Measurements from ENCODE around the gene NPAS1. TPM values are rescaled to one million over a fixed set of nuclear protein-coding genes. Genes with fewer than 3 reads are reported as not detected.

NPAS1 gene
- total and polyA plus RNA-seq, 2 experiments from 2014 or later, result 5.6 to 9.8 TPM

DNA sequence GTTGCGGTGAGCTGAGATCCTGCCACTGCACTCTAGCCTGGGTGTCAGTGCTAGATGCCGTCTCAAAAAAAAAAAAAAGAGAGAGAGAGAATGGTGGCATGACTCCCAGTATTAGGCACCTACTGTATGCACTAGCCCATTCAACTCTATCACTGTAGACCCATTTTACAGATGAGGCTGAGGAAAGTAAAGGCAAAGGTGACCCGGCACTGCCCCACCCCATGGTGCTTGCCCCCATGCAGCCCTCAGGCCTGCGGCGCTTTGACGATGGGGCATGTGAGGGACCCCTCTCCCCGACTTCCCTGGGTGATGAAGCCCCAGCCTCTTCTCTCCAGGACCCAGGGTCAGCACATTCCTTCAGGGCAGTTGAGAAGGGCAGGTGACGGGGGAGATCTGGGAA lies 7.3 kb downstream of the NPAS1 start:
- H4K20me1 ChIP-seq (replicated peaks; ENCODE audit: insufficient read depth), result no peaks in the 10 kb centered on the region; the same call in 1 of the 2 replicates
- no peak for TF ChIP-seq NANOG (IDR thresholded peaks at IDR 0.05; ENCODE audit: borderline replicate concordance)
- no peak for TF ChIP-seq POLR2AphosphoS5 (IDR thresholded peaks at IDR 0.05; ENCODE audit: low read depth)
- no peak for TF ChIP-seq ETS1 (IDR thresholded peaks at IDR 0.05)
- no peak for TF ChIP-seq ZNF114 (CRISPR knock-in tag; IDR thresholded peaks at IDR 0.05)
- no peak for TF ChIP-seq JUNB (IDR thresholded peaks at IDR 0.05; ENCODE audit: unreplicated experiment)
- TF ChIP-seq EZH2 (IDR thresholded peaks at IDR 0.05; ENCODE audit: low read depth, unreplicated experiment), result no peak
- TF ChIP-seq ZNF331 (CRISPR knock-in tag; IDR thresholded peaks at IDR 0.05; ENCODE audit: low read depth), result no peak
- TF ChIP-seq, protein P1, sequence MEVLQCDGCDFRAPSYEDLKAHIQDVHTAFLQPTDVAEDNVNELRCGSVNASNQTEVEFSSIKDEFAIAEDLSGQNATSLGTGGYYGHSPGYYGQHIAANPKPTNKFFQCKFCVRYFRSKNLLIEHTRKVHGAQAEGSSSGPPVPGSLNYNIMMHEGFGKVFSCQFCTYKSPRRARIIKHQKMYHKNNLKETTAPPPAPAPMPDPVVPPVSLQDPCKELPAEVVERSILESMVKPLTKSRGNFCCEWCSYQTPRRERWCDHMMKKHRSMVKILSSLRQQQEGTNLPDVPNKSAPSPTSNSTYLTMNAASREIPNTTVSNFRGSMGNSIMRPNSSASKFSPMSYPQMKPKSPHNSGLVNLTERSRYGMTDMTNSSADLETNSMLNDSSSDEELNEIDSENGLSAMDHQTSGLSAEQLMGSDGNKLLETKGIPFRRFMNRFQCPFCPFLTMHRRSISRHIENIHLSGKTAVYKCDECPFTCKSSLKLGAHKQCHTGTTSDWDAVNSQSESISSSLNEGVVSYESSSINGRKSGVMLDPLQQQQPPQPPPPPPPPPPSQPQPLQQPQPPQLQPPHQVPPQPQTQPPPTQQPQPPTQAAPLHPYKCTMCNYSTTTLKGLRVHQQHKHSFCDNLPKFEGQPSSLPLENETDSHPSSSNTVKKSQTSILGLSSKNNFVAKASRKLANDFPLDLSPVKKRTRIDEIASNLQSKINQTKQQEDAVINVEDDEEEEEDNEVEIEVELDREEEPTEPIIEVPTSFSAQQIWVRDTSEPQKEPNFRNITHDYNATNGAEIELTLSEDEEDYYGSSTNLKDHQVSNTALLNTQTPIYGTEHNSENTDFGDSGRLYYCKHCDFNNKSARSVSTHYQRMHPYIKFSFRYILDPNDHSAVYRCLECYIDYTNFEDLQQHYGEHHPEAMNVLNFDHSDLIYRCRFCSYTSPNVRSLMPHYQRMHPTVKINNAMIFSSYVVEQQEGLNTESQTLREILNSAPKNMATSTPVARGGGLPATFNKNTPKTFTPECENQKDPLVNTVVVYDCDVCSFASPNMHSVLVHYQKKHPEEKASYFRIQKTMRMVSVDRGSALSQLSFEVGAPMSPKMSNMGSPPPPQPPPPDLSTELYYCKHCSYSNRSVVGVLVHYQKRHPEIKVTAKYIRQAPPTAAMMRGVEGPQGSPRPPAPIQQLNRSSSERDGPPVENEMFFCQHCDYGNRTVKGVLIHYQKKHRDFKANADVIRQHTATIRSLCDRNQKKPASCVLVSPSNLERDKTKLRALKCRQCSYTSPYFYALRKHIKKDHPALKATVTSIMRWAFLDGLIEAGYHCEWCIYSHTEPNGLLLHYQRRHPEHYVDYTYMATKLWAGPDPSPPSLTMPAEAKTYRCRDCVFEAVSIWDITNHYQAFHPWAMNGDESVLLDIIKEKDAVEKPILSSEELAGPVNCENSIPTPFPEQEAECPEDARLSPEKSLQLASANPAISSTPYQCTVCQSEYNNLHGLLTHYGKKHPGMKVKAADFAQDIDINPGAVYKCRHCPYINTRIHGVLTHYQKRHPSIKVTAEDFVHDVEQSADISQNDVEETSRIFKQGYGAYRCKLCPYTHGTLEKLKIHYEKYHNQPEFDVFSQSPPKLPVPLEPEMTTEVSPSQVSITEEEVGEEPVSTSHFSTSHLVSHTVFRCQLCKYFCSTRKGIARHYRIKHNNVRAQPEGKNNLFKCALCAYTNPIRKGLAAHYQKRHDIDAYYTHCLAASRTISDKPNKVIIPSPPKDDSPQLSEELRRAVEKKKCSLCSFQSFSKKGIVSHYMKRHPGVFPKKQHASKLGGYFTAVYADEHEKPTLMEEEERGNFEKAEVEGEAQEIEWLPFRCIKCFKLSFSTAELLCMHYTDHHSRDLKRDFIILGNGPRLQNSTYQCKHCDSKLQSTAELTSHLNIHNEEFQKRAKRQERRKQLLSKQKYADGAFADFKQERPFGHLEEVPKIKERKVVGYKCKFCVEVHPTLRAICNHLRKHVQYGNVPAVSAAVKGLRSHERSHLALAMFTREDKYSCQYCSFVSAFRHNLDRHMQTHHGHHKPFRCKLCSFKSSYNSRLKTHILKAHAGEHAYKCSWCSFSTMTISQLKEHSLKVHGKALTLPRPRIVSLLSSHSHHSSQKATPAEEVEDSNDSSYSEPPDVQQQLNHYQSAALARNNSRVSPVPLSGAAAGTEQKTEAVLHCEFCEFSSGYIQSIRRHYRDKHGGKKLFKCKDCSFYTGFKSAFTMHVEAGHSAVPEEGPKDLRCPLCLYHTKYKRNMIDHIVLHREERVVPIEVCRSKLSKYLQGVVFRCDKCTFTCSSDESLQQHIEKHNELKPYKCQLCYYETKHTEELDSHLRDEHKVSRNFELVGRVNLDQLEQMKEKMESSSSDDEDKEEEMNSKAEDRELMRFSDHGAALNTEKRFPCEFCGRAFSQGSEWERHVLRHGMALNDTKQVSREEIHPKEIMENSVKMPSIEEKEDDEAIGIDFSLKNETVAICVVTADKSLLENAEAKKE (CRISPR knock-in tag; IDR thresholded peaks at IDR 0.05), result no peak
- TF ChIP-seq STAT1 (IDR thresholded peaks at IDR 0.05; ENCODE audit: unreplicated experiment), result no peak
- no peak for TF ChIP-seq REST (IDR thresholded peaks at IDR 0.05; ENCODE audit: unreplicated experiment)
- TF ChIP-seq EZH2phosphoT487 (IDR thresholded peaks at IDR 0.05; ENCODE audit: unreplicated experiment), result no peak
- TF ChIP-seq CREB1 (CRISPR knock-in tag; IDR thresholded peaks at IDR 0.05; ENCODE audit: low read depth), result no peak
- no peak for TF ChIP-seq CTCF (conservative IDR thresholded peaks at IDR 0.05; ENCODE audit: low read depth in 2 of 2)
- ATAC-seq (no peak), DNase-seq (ENCODE audit: low spot score) (no peak)
- no peaks in the 10 kb centered on the region; the same call in 2 of the 3 replicates for H3K36me3 Mint-ChIP-seq (ENCODE audit: low read depth)
- peaks cover 9% of the 10 kb centered on the region; the same call in 1 of the 2 replicates for H3F3A ChIP-seq (replicated peaks; ENCODE audit: low read depth)
- H3K4me3 ChIP-seq, result no peak overlapping the region
- no peaks in the 10 kb centered on the region for H3K9me3 Mint-ChIP-seq
- H3K4me1 Mint-ChIP-seq, result peaks cover 20% of the 10 kb centered on the region
- H3K4me3 Mint-ChIP-seq, result no peak overlapping the region
- H3K27ac ChIP-seq (ENCODE audit: low read depth), result no peak overlapping the region
- H3K4me2 ChIP-seq, result no peak overlapping the region
- no peak overlapping the region for H3K27ac Mint-ChIP-seq
- H3K27me3 ChIP-seq (ENCODE audit: insufficient read depth), result peaks cover 35% of the 10 kb centered on the region
- peaks cover 47% of the 10 kb centered on the region for H3K27me3 Mint-ChIP-seq (ENCODE audit: insufficient read depth, low read depth, poor library complexity)
- H3K79me2 ChIP-seq (replicated peaks; ENCODE audit: insufficient read depth), result no peaks in the 10 kb centered on the region
- no peak overlapping the region for H2AFZ ChIP-seq
- no peaks in the 10 kb centered on the region for H3K9me2 ChIP-seq (ENCODE audit: insufficient read depth)
- H3K36me3 ChIP-seq (ENCODE audit: insufficient read depth), result no peaks in the 10 kb centered on the region
- H3K4me1 ChIP-seq (ENCODE audit: insufficient read depth), result peaks cover 24% of the 10 kb centered on the region; the same call in 1 of the 2 replicates

Data from GM23338 (cell line).